AG20443 (cell line): Measurements from ENCODE around the gene GALNT15.
A peak's percentile ranks its signal among the peaks of the same experiment; 100 is the strongest.

Source experiments
- DNase-seq: peaks from one replicate; pipeline ENCODE4 v3.0.0; 2012; ENCODE audit warnings: low spot score, mixed read lengths

Gene GALNT15

GRCh38 chr3:16151109-16151508 is 23.4 kb upstream of the GALNT15 start:
- peak; percentile 83 for DNase-seq

DNA sequence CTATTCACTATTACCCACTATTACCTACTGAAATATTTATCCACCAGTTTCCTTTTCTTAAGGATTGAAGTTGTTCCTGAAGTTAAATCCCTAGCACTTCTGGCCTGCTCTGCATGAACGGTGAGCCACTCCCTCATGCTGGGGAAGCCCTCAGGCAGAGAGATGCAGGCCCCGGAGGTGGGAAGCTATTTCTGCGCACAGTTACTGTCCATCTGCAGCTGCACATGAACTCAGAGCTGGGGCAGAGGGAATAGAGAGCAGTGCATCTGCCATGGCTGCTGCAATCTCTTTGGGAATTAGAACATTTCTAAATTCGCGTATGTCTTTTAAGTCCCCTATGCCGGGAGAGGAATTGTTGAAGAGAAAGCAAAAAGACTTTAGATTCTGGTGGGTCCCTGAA is 6.3 kb upstream of the GALNT15 start:
- no peak for DNase-seq

DNA sequence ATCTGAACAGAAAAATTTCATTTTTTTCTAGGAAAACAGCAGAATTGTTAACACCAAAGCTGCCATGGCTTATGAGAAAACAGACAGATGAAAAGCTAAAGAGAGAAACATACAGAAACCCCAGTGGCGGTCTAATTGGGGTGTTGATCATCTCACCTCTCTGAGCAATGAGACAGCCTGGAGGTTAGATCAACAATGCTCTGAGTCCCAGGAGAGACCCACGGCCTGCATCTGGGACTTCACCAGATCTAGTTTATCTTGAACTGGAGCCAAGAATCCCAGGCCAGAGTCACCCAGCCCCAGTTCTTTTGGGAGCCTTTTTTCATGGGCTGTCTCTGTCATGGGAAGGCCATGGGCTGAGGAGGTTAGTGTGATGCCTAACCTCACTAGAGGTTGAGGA is 3.5 kb upstream of the GALNT15 start:
- DNase-seq = no peak

- no peak for DNase-seq
Observed at GRCh38 chr3:16171825-16172224, 2.7 kb upstream of the GALNT15 start.

DNA sequence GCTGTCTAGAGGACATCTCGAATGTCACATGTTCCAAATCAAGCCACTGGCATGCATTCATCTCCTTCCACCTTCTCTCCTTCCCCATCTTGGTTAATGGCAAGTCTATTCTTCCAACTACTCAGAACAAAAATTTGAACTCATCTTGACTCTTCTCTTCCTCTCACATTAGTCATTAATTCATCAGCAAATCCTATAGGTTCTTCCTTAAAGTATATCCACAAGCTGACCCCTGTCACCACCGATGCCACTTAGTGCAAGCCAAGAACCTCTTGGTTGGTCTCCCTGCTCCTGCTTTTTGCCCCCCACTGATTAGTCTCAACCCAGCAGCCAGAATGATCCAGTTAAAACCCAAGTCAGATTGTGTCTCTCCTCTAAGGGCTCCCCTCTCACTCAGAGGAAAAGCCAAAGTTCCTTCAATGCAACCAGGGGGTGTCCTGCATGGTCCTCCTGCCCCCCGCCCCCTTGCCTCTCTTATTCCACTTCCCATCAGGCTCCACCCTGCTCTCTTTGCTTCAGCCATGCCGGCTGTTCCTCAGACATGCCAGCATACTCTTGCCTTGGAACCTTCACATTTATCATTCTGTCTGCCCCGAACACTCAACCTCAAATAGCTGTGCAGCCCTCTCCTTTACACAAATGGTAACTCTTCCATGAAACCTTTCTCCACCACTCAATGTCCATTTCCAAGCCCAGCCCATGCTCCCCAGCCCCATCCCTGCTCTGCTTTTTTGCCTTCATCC is 1.0 kb upstream of the GALNT15 start:
- DNase-seq = peak; percentile 25

DNA sequence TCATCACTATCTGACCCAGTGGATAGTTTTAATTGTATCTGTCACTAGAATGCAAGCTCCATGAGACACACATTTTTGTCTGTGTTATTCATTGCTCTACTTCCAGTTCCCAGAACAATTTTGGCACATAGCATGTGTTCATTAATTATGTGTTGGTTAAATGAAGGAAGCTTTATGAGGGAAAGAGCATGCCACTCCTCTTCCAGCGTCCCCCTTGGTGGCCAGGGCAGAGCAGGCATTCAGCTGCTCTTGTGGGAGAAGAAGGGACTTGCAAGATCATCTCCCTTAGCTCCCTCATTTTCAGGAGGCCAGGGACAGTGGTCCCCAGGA is 489 bp upstream of the GALNT15 start:
- peak; percentile 59 for DNase-seq

DNA sequence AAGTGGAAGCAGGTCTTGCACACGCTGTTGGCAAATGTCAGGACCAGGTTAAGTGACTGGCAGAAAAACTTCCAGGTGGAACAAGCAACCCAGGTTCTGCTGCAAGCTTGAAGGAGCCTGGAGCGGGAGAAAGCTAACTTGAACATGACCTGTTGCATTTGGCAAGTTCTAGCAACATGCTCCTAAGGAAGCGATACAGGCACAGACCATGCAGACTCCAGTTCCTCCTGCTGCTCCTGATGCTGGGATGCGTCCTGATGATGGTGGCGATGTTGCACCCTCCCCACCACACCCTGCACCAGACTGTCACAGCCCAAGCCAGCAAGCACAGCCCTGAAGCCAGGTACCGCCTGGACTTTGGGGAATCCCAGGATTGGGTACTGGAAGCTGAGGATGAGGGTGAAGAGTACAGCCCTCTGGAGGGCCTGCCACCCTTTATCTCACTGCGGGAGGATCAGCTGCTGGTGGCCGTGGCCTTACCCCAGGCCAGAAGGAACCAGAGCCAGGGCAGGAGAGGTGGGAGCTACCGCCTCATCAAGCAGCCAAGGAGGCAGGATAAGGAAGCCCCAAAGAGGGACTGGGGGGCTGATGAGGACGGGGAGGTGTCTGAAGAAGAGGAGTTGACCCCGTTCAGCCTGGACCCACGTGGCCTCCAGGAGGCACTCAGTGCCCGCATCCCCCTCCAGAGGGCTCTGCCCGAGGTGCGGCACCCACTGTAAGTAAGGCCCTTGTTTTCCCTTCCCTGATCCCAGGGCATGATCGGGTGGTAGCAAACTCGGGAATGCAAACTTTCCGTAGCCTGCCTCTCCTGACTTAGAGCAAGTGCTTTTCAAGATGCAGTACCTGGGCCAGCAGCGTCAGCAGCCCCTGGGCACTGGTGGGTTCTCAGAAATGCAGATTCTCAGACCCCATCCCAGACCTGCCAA is 759 bp downstream of the GALNT15 start:
- DNase-seq = no peak

DNA sequence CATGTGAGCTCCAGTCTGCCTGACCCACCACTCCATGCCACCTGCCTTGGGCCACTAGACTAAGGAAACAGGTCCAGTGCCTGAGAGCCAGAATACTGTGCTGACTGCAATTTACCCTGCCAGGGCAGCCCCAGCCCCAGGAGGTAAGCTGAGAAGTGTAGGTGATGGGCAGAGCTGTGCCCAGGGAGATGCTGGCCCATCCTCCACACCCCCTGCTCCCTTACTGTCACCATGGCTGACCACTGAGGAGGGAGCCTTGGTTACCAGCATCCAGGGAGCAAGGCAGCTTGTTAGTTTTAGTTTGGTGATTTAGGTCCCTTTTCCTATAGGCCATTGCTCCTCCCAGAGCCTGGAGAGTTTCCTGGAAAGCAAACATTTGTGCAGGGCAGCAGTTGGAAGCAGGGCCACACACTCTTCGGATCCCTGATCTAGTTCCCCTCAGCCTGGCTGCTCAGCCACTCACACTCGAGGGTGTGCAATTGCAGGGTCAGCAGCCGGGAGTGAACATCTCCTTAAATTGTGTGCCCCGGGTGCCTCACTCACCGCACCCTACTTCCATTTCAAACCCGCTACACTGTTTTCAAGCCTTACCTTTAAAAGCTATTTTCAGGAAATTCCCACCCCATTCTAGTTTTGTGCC is 2.0 kb downstream of the GALNT15 start:
- DNase-seq = no peak

GRCh38 chr3:16177382-16177781 is 2.9 kb downstream of the GALNT15 start:
- DNase-seq = no peak

DNA sequence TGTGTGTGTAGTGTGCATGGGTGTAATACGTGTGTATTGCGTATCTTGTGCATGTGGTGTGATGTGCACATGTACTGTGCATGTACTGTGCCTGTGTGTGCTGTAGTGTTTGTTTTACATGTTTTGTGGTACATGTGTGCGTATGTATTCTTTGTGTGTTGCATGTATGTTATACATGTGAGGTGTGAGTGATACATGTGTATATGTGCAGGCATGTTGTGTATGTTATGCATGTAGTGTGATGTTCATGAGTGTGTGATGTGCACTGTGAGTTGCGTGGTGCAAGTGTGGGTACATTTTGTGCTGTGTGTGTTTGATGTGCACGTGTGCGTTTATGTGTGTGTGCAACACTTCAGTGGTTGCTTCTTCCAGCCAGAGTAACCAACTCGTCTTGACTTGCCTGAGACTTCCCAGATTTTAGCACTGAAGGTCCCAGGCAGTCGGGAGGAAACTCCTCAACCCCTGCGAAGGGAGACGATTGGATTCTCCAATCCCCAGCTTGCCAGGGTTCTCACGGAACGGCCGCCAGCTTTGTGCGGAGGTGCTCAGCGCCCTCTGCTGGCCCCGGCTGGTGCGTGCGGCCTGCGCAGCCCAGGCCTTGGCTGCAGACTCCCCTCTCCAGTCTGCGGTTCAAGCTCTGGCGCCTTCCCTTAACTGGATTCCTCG is 3.6 kb downstream of the GALNT15 start:
- peak; percentile 90 for DNase-seq

GRCh38 chr3:16178628-16178988 is 4.1 kb downstream of the GALNT15 start:
- no peak for DNase-seq

DNA sequence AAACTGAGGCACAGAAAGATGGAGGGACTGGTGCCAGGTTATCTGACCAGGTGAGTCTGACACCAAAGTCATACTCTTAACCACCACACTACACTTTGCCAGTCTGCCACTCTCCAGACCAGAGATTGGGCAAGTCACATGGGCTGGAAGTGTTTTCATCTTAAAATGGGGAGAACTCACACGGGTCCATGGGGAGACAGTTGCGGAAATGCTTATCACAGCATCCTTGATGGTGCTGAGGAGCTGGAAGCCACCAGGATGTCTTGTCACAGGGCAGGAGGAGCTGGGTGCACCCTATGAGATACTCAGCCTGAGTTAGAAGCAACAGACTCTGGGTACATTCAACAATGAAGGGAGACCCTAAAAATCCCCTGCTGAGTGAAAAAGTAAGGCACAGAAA is 4.8 kb downstream of the GALNT15 start:
- DNase-seq = no peak

DNA sequence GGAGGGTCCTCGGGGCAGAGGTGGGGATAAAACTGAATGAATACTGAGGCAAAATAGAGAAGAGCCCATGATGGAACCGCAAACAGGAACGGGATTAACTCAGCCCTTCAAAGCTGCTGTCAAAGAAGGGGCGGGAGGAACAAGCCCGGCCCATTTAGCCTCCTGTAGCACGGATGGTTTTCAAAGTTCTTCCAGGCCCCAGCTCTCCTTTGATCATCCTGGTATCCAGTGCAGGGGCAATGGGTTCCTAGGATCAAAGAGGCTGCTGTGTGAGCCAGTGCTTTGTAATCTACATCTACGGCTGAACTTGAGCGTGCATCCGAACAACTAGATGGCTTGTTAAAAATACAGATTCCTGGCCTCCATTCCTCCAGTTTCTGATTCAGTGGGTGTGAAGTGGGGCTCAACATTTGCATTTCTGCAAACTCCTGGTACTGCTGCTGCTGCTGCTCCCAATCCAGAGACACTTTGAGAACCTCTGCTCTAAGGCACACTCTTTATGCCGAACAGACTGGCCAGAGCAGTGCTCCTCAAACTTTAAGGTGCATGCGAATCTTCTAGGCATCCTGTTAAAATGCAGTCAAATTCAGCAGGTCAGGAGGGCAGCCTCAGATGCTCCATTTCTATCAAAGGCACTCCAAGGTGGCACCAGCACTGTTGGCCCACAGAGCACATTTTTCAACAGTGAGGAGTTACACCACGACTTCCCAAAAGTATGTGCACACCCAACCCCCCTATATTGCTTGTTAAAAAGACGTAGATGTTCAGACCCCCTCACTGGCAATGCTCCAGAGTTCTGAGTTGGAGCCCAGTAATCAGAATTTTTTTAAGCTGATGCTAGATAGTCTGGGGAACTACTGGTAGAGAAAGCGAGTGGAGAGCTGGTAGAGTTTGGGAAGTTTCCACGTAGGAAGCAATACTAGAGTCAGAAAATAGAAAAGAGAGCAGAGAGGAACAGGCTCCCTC is 5.6 kb downstream of the GALNT15 start:
- DNase-seq = peak; percentile 66

DNA sequence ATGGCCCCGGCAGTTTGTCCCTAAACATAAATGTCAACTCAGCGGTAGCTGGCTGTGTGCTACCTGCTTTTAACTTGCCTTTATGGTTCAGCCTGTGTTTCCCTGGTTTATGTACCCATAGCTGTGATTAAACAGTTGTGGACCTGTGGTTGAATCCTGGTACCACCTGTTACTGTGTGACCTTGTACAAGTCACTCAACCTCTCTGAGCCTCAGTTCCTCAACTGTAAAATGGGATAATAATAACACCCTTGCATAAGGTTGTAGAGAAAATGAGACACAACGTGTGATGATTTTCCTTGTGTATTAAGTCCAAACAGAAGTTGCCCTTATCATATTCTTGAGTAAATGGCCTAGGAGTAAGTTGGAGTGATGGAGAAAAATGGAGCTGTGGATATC is 6.3 kb downstream of the GALNT15 start:
- no peak for DNase-seq

DNA sequence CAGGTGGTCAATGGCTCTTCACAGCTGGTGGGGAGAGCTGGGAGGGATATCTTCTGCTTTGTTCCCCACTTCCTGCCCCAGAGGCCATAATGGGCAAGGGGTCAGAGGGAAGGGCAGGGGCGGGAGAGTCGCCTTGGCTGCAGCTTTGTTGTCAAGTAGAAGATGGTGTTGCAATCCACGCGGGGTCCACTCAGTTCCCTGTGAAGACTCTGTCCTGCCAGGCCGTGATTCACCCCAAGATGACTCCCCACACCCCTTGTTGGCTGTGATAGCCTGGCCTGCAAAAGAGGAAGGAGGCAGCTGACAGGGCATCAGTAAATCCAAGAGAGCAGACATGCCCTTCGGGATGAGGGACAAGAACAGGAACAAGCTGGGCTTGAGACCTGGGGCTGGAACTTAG is 6.9 kb downstream of the GALNT15 start:
- DNase-seq = peak; percentile 73

GRCh38 chr3:16182183-16182582 is 7.7 kb downstream of the GALNT15 start:
- DNase-seq = no peak

DNA sequence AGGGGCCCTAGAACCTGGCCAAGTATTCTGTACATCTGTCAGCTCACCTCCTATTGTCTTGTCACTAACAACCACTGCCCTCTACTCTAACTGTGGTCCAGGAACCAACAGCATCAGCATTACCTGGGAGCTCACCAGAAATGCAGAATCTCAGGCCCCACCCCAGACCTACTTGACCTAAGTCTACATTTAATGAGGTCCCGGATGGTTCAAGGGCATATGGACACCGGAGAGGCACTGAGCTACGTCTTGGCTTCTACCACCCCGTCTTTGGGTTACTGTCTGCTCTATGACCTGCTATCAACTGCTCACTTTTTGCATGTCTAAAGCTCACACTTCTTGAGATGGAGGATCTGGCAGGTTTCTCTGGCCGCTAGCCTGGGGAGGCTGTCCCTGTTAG is 8.1 kb downstream of the GALNT15 start:
- DNase-seq = no peak

DNA sequence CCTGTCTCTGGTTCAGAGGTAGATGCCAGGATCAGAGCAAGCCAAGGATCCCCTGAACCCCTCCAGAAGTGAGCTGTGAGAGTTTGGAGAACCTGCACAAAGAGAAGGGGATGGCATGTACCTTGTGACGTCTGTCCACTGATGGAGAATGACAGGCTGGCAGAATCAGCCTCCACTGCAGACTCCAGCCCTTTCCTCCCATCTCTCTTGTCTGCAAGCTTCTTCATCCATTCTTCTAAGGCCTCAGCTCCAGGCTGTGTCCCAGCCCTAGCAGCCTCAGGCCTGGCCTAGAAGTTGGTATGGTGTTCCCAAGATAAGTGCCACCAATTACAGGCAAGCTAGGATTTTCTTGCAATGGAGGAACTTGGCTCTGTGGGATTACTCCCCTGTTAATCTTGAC is 8.6 kb downstream of the GALNT15 start:
- DNase-seq = no peak

GRCh38 chr3:16183601-16184270 is 9.3 kb downstream of the GALNT15 start:
- peak; percentile 87 for DNase-seq

DNA sequence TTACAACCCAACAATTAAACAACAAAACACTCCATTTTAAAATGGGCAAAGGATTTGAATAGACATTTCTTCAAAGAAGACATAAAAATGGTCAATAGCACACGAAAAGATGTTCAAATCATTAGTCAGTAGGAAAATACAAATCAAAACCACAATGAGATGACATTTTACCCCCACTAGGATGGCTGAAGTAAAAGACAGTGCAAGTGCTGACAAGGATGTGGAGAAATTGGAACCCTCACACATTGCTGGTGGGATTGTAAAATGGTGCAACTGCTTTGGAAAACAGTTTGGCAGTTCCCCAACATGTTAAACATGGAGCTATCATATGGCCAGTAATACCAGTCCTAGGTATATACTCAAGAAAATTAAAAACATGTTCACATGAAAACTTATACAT is 11.6 kb downstream of the GALNT15 start:
- no peak for DNase-seq

DNA sequence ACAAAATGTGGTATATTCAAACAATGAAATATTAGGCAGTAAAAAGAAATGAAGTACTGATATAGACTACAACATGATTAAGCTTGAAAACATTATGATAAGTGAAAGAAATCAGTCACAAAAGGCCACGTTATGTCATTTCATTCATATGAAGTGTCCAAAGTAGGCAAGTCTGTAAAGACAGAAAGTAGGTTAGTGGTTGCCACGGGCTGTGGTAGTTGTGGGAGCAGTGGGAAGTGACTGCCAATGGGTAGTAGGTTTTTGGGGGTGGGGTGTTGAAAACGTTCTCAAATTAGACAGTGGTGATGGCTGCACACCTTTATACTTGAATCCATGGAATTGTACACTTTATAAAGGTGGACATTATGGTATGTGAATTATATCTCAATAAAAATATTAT is 12.1 kb downstream of the GALNT15 start:
- DNase-seq = no peak
